HEK293 (cell line): Measurements from ENCODE around the gene SPDL1.

Experiments used
- CTCF ChIP-seq: fragments of 450-650 bp; formaldehyde crosslinking; IDR thresholded peaks from 2 replicates; pipeline ENCODE4 v1.5.1; 2016; ENCODE audit warnings: missing biosample characterization, missing genetic modification characterization
- KLF10 ChIP-seq: fragments of 450-650 bp; IDR thresholded peaks from 2 replicates; pipeline ENCODE4 v1.5.1; 2018; ENCODE audit warnings: missing biosample characterization, mild to moderate bottlenecking, missing genetic modification characterization
- KLF16 ChIP-seq: fragments of 450-650 bp; formaldehyde crosslinking; IDR thresholded peaks from 2 replicates; pipeline ENCODE4 v1.5.1; 2017; ENCODE audit warnings: missing biosample characterization, missing genetic modification characterization
- YY1 ChIP-seq: fragments of 450-650 bp; formaldehyde crosslinking; IDR thresholded peaks from 2 replicates; pipeline ENCODE4 v1.5.1; 2018; ENCODE audit warnings: missing biosample characterization, missing genetic modification characterization
- ZBTB20 ChIP-seq: fragments of 450-650 bp; formaldehyde crosslinking; IDR thresholded peaks from 2 replicates; pipeline ENCODE4 v1.5.1; 2016; ENCODE audit warnings: missing biosample characterization, missing genetic modification characterization
- ZNF133 ChIP-seq: fragments of 450-650 bp; formaldehyde crosslinking; IDR thresholded peaks from 2 replicates; pipeline ENCODE4 v1.5.1; 2016; ENCODE audit warnings: missing biosample characterization, missing genetic modification characterization
- ZNF274 ChIP-seq, 2 experiments: fragments of 200-500 bp in 1 of 2; fragments of 450-650 bp in 1 of 2; sonication (Bioruptor generic) in 1 of 2; formaldehyde crosslinking in 1 of 2; IDR thresholded peaks; 2 replicates each; pipeline versions ENCODE4 v1.5.1 to v1.6.1; 2014 to 2016; ENCODE audit warnings: borderline replicate concordance in 1 of 2, inconsistent platforms in 1 of 2, low read length in 1 of 2, missing biosample characterization in 1 of 2, missing genetic modification characterization in 1 of 2
- ZNF311 ChIP-seq: fragments of 450-650 bp; formaldehyde crosslinking; IDR thresholded peaks from 2 replicates; pipeline ENCODE4 v1.5.1; 2017; ENCODE audit warnings: missing biosample characterization, missing genetic modification characterization, borderline replicate concordance
- ZNF391 ChIP-seq: fragments of 450-650 bp; formaldehyde crosslinking; IDR thresholded peaks from 2 replicates; pipeline ENCODE4 v1.5.1; 2016; ENCODE audit warnings: low read depth, missing biosample characterization, missing genetic modification characterization, borderline replicate concordance
- ZNF426 ChIP-seq: fragments of 450-650 bp; formaldehyde crosslinking; IDR thresholded peaks from 2 replicates; pipeline ENCODE4 v1.5.1; 2017; ENCODE audit warnings: missing biosample characterization, missing genetic modification characterization, mild to moderate bottlenecking, inconsistent platforms, moderate library complexity
- ZNF530 ChIP-seq: fragments of 450-650 bp; formaldehyde crosslinking; IDR thresholded peaks from 2 replicates; pipeline ENCODE4 v1.5.1; 2016; ENCODE audit warnings: low read depth, missing biosample characterization, missing genetic modification characterization
- ZNF76 ChIP-seq: fragments of 450-650 bp; formaldehyde crosslinking; IDR thresholded peaks from 2 replicates; pipeline ENCODE4; 2016; ENCODE audit warnings: low read depth, missing biosample characterization, missing genetic modification characterization, borderline replicate concordance
- ZNF792 ChIP-seq: fragments of 450-650 bp; formaldehyde crosslinking; IDR thresholded peaks from 2 replicates; pipeline ENCODE4 v1.5.1; 2016; ENCODE audit warnings: missing biosample characterization, missing genetic modification characterization
- TF ChIP-seq, protein P1 (sequence below): fragments of 450-650 bp; formaldehyde crosslinking; IDR thresholded peaks from 2 replicates; pipeline ENCODE4 v1.5.1; 2016; ENCODE audit warnings: missing biosample characterization, missing genetic modification characterization, low read depth

GRCh38 chr5:169583424-169584220 is at the start of gene SPDL1:
- TF ChIP-seq CTCF (0 out of 2 replicates have a peak, but pooled peaks have one; percentile 10), ZNF274 (IDR thresholded peaks at IDR 0.05; ENCODE audit: low read length) (no peak), ZNF274 (tag by site-specific recombination; IDR thresholded peaks at IDR 0.05; ENCODE audit: borderline replicate concordance) (no peak), KLF16 (tag by site-specific recombination) (no peak; the same call in 1 of the 2 replicates), KLF10 (tag by site-specific recombination) (no peak), ZNF311 (tag by site-specific recombination) (no peak), YY1 (peak; percentile 69), ZNF530 (tag by site-specific recombination) (no peak), ZNF792 (tag by site-specific recombination) (no peak), ZNF391 (tag by site-specific recombination) (no peak), ZNF133 (tag by site-specific recombination) (no peak), ZNF426 (tag by site-specific recombination) (no peak), ZNF76 (tag by site-specific recombination) (peak; percentile 50; the same call in 1 of the 2 replicates), ZBTB20 (tag by site-specific recombination) (no peak)
- TF ChIP-seq, protein P1, sequence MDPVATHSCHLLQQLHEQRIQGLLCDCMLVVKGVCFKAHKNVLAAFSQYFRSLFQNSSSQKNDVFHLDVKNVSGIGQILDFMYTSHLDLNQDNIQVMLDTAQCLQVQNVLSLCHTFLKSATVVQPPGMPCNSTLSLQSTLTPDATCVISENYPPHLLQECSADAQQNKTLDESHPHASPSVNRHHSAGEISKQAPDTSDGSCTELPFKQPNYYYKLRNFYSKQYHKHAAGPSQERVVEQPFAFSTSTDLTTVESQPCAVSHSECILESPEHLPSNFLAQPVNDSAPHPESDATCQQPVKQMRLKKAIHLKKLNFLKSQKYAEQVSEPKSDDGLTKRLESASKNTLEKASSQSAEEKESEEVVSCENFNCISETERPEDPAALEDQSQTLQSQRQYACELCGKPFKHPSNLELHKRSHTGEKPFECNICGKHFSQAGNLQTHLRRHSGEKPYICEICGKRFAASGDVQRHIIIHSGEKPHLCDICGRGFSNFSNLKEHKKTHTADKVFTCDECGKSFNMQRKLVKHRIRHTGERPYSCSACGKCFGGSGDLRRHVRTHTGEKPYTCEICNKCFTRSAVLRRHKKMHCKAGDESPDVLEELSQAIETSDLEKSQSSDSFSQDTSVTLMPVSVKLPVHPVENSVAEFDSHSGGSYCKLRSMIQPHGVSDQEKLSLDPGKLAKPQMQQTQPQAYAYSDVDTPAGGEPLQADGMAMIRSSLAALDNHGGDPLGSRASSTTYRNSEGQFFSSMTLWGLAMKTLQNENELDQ (tag by site-specific recombination): no peak
